HepG2 (cell line): ENCODE data around the gene HMG20B. TPM values are rescaled to one million over a fixed set of nuclear protein-coding genes. Genes with fewer than 3 reads are reported as not detected.
A peak's percentile ranks its signal among the peaks of the same experiment; 100 is the strongest.

Experiments
- ATAD3A ChIP-seq: sonication (generic); formaldehyde crosslinking; IDR thresholded peaks from 2 replicates; pipeline ENCODE4 v1.4.0; 2020; ENCODE audit warnings: missing genetic modification reagents
- CAMTA2 ChIP-seq: sonication (generic); formaldehyde crosslinking; IDR thresholded peaks from 2 replicates; pipeline ENCODE4 v1.4.0; 2020; ENCODE audit warnings: mild to moderate bottlenecking, missing genetic modification reagents, borderline replicate concordance
- CREM ChIP-seq, 2 experiments: sonication (generic) in 1 of 2; formaldehyde crosslinking in 1 of 2; IDR thresholded peaks; 2 replicates each; pipeline versions ENCODE4 v1.4.0 to v1.6.1; 2016 to 2020; ENCODE audit warnings: antibody characterized with exemption in 1 of 2, mild to moderate bottlenecking in 1 of 2, missing genetic modification reagents in 1 of 2
- GABPB1 ChIP-seq: IDR thresholded peaks from 2 replicates; pipeline ENCODE4 v1.6.1; 2016; ENCODE audit warnings: mild to moderate bottlenecking, missing genetic modification reagents, moderate library complexity, missing compliant biosample characterization
- HOXA3 ChIP-seq: sonication (generic); formaldehyde crosslinking; IDR thresholded peaks from 2 replicates; pipeline ENCODE4 v1.5.0; 2020; ENCODE audit warnings: missing genetic modification reagents
- KDM6A ChIP-seq: IDR thresholded peaks from 2 replicates; pipeline ENCODE4 v1.6.1; 2016; ENCODE audit warnings: low read depth
- MAFF ChIP-seq: IDR thresholded peaks from 2 replicates; pipeline ENCODE4 v1.6.1; 2011; ENCODE audit warnings: low read depth, low read length, improper control_type of control experiment
- NFE2L1 ChIP-seq: sonication (generic); formaldehyde crosslinking; IDR thresholded peaks from 2 replicates; pipeline ENCODE4 v1.4.0; 2020; ENCODE audit warnings: missing genetic modification reagents, mild to moderate bottlenecking, borderline replicate concordance
- SETDB1 ChIP-seq: sonication (generic); formaldehyde crosslinking; IDR thresholded peaks from 2 replicates; pipeline ENCODE4 v1.5.1; 2020; ENCODE audit warnings: missing genetic modification reagents, mild to moderate bottlenecking, borderline replicate concordance
- ZBTB21 ChIP-seq: sonication (generic); formaldehyde crosslinking; IDR thresholded peaks from 2 replicates; pipeline ENCODE4 v1.4.0; 2020; ENCODE audit warnings: missing genetic modification reagents
- ZFP1 ChIP-seq: IDR thresholded peaks from 2 replicates; pipeline ENCODE4 v1.6.1; 2016
- ZNF484 ChIP-seq: sonication (generic); formaldehyde crosslinking; IDR thresholded peaks from 2 replicates; pipeline ENCODE4 v1.5.1; 2020; ENCODE audit warnings: mild to moderate bottlenecking, low read depth, missing genetic modification reagents, borderline replicate concordance
- ZNF510 ChIP-seq: sonication (generic); formaldehyde crosslinking; IDR thresholded peaks from 2 replicates; pipeline ENCODE4 v1.4.0; 2020; ENCODE audit warnings: low read depth, mild to moderate bottlenecking, missing genetic modification reagents
- polyA plus RNA-seq, 8 experiments: library from polyadenylated mRNA; depleted of rRNA in 3 of 8; stranded (reverse) in 7 of 8; unstranded in 1 of 8; fragments of >200 nt; fragmentation: Illumina TruSeq in 4 of 8; extraction: Trizol in 4 of 8; gene quantifications; 2 replicates each; pipeline versions ENCODE4 v1.2.1 to v1.2.3, GENCODE V29; 2011 to 2016; ENCODE audit warnings: low read depth in 4 of 8, missing spikeins in 1 of 8, mixed read lengths in 1 of 8; ENCODE audit not compliant: insufficient read depth in 1 of 8
- total RNA-seq, 5 experiments: library from RNA; depleted of rRNA; stranded (reverse); fragments of >200 nt; fragmentation: Illumina TruSeq; extraction: Trizol; gene quantifications; 2 replicates each; pipeline ENCODE4 v1.2.3, GENCODE V29; 2016; ENCODE audit warnings: low read depth in 1 of 5
- TF ChIP-seq, protein P1 (sequence below): sonication (generic); formaldehyde crosslinking; IDR thresholded peaks from 2 replicates; pipeline ENCODE4 v1.5.0; 2020; ENCODE audit warnings: mild to moderate bottlenecking, missing genetic modification reagents, moderate library complexity
- TF ChIP-seq, protein P2 (sequence below): sonication (generic); formaldehyde crosslinking; IDR thresholded peaks from 2 replicates; pipeline ENCODE4 v1.5.0; 2020; ENCODE audit warnings: missing genetic modification reagents
- TF ChIP-seq, protein P3 (sequence below): sonication (generic); formaldehyde crosslinking; IDR thresholded peaks from 2 replicates; pipeline ENCODE4 v1.4.0; 2020; ENCODE audit warnings: mild to moderate bottlenecking, missing genetic modification reagents, borderline replicate concordance
- TF ChIP-seq, protein P4 (sequence below): sonication (generic); formaldehyde crosslinking; IDR thresholded peaks from 2 replicates; pipeline ENCODE4 v1.9.0; 2021; ENCODE audit warnings: missing genetic modification reagents, borderline replicate concordance
- TF ChIP-seq, protein P5 (sequence below): sonication (generic); formaldehyde crosslinking; IDR thresholded peaks from 2 replicates; pipeline ENCODE4 v1.8.0; 2022; ENCODE audit warnings: missing genetic modification reagents, mild to moderate bottlenecking, borderline replicate concordance
- TF ChIP-seq, protein P6 (sequence below), 2 experiments: fragments of 450-650 bp in 1 of 2; sonication (generic) in 1 of 2; formaldehyde crosslinking; IDR thresholded peaks; 2 replicates each; pipeline versions ENCODE4 v1.5.0 to v1.8.0; 2020 to 2022; ENCODE audit warnings: mild to moderate bottlenecking in 1 of 2, missing genetic modification reagents in 1 of 2

The HMG20B gene
- total and polyA plus RNA-seq, 2 of the 13 experiments (the other 11 are each of a cell fraction or from before 2014, with no cell fraction given): 23.9 to 29.2 TPM

DNA sequence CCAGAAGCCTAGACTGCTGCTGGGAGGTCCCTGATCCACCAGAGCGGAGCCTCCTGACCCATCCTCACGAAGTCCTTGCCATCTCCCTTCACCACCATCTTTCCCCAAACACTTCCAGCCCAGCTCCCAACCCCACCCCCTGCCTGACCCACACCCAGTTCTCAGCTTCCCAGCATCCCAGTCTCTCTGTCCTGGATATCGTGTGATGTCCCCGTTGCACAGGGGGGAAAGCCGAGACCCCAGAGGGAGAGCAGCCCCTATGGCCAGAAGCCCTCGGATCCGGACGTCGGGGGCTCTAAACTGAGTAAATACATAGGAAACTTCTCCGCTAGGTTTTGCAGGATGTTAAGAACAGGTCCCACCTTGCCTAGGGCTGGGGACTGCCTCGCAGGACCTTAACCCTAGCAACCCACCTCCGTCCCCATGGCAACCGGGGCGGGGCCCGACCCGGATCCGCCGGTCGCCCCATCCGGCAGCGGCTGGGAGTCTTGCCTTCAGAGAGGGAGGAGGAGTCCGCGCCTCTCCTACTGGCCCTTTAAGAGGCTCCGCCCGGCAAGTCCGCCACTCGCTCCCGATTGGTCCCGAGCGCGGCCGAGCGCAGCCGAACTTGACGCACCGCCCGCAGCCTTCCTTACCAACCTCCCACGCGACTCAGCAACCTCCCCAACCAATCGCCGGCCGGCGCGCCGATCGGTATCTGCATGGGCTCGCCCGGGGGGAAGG, 451 bp upstream of the HMG20B start (continued):
- TF ChIP-seq, protein P1, sequence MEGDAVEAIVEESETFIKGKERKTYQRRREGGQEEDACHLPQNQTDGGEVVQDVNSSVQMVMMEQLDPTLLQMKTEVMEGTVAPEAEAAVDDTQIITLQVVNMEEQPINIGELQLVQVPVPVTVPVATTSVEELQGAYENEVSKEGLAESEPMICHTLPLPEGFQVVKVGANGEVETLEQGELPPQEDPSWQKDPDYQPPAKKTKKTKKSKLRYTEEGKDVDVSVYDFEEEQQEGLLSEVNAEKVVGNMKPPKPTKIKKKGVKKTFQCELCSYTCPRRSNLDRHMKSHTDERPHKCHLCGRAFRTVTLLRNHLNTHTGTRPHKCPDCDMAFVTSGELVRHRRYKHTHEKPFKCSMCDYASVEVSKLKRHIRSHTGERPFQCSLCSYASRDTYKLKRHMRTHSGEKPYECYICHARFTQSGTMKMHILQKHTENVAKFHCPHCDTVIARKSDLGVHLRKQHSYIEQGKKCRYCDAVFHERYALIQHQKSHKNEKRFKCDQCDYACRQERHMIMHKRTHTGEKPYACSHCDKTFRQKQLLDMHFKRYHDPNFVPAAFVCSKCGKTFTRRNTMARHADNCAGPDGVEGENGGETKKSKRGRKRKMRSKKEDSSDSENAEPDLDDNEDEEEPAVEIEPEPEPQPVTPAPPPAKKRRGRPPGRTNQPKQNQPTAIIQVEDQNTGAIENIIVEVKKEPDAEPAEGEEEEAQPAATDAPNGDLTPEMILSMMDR (CRISPR knock-in tag): no peak
- TF ChIP-seq ZNF484 (CRISPR knock-in tag): no peak
- no peak for TF ChIP-seq NFE2L1 (CRISPR knock-in tag)
- TF ChIP-seq ZFP1 (CRISPR knock-in tag): no peak
- peak; percentile 77; the same call in 1 of the 2 replicates for TF ChIP-seq GABPB1 (CRISPR knock-in tag)
- no peak for TF ChIP-seq ZNF510
- TF ChIP-seq, protein P2, sequence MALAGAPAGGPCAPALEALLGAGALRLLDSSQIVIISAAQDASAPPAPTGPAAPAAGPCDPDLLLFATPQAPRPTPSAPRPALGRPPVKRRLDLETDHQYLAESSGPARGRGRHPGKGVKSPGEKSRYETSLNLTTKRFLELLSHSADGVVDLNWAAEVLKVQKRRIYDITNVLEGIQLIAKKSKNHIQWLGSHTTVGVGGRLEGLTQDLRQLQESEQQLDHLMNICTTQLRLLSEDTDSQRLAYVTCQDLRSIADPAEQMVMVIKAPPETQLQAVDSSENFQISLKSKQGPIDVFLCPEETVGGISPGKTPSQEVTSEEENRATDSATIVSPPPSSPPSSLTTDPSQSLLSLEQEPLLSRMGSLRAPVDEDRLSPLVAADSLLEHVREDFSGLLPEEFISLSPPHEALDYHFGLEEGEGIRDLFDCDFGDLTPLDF (CRISPR knock-in tag): no peak
- TF ChIP-seq HOXA3 (CRISPR knock-in tag): peak; percentile 22; the same call in 1 of the 2 replicates
- TF ChIP-seq, protein P3, sequence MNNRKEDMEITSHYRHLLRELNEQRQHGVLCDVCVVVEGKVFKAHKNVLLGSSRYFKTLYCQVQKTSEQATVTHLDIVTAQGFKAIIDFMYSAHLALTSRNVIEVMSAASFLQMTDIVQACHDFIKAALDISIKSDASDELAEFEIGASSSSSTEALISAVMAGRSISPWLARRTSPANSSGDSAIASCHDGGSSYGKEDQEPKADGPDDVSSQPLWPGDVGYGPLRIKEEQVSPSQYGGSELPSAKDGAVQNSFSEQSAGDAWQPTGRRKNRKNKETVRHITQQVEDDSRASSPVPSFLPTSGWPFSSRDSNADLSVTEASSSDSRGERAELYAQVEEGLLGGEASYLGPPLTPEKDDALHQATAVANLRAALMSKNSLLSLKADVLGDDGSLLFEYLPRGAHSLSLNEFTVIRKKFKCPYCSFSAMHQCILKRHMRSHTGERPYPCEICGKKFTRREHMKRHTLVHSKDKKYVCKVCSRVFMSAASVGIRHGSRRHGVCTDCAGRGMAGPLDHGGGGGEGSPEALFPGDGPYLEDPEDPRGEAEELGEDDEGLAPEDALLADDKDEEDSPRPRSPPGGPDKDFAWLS (CRISPR knock-in tag): no peak
- no peak for TF ChIP-seq SETDB1 (CRISPR knock-in tag)
- TF ChIP-seq MAFF: no peak
- TF ChIP-seq CREM (IDR thresholded peaks at IDR 0.05): peak; percentile 51
- TF ChIP-seq CREM (CRISPR knock-in tag; IDR thresholded peaks at IDR 0.05): no peak
- no peak for TF ChIP-seq ZBTB21 (CRISPR knock-in tag)
- TF ChIP-seq ATAD3A (CRISPR knock-in tag): no peak
- TF ChIP-seq, protein P4, sequence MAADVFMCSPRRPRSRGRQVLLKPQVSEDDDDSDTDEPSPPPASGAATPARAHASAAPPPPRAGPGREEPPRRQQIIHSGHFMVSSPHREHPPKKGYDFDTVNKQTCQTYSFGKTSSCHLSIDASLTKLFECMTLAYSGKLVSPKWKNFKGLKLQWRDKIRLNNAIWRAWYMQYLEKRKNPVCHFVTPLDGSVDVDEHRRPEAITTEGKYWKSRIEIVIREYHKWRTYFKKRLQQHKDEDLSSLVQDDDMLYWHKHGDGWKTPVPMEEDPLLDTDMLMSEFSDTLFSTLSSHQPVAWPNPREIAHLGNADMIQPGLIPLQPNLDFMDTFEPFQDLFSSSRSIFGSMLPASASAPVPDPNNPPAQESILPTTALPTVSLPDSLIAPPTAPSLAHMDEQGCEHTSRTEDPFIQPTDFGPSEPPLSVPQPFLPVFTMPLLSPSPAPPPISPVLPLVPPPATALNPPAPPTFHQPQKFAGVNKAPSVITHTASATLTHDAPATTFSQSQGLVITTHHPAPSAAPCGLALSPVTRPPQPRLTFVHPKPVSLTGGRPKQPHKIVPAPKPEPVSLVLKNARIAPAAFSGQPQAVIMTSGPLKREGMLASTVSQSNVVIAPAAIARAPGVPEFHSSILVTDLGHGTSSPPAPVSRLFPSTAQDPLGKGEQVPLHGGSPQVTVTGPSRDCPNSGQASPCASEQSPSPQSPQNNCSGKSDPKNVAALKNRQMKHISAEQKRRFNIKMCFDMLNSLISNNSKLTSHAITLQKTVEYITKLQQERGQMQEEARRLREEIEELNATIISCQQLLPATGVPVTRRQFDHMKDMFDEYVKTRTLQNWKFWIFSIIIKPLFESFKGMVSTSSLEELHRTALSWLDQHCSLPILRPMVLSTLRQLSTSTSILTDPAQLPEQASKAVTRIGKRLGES: no peak
- TF ChIP-seq KDM6A (CRISPR knock-in tag): no peak
- TF ChIP-seq, protein P5, sequence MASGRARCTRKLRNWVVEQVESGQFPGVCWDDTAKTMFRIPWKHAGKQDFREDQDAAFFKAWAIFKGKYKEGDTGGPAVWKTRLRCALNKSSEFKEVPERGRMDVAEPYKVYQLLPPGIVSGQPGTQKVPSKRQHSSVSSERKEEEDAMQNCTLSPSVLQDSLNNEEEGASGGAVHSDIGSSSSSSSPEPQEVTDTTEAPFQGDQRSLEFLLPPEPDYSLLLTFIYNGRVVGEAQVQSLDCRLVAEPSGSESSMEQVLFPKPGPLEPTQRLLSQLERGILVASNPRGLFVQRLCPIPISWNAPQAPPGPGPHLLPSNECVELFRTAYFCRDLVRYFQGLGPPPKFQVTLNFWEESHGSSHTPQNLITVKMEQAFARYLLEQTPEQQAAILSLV (CRISPR knock-in tag): no peak
- TF ChIP-seq, protein P6, sequence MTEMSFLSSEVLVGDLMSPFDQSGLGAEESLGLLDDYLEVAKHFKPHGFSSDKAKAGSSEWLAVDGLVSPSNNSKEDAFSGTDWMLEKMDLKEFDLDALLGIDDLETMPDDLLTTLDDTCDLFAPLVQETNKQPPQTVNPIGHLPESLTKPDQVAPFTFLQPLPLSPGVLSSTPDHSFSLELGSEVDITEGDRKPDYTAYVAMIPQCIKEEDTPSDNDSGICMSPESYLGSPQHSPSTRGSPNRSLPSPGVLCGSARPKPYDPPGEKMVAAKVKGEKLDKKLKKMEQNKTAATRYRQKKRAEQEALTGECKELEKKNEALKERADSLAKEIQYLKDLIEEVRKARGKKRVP (CRISPR knock-in tag; IDR thresholded peaks at IDR 0.05): no peak
- TF ChIP-seq CAMTA2: no peak
